ENCODE measurements around the gene PSAP.

DNA sequence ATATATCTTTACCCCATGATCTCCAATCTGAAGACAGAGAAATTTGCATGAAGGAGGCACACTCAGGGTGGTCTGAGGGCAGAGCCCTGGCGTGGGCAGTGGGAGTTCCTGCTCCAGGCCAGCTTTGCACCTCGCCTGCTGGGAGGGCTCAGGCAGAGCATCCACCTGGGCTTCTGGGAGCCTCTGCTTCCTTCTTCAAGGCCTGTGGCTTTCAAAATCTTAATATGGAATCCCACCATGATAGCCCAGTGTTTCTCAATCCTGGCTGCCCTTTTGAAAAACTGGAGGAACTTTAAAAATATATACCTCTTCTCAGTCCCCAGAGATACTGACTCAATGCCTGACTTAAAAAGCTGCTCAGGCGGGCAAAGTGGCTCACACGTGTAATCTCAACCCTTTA is 36.7 kb upstream of the PSAP start:
- TF ChIP-seq POLR2A (IDR thresholded peaks at IDR 0.05): no peak
- TF ChIP-seq, protein P1, sequence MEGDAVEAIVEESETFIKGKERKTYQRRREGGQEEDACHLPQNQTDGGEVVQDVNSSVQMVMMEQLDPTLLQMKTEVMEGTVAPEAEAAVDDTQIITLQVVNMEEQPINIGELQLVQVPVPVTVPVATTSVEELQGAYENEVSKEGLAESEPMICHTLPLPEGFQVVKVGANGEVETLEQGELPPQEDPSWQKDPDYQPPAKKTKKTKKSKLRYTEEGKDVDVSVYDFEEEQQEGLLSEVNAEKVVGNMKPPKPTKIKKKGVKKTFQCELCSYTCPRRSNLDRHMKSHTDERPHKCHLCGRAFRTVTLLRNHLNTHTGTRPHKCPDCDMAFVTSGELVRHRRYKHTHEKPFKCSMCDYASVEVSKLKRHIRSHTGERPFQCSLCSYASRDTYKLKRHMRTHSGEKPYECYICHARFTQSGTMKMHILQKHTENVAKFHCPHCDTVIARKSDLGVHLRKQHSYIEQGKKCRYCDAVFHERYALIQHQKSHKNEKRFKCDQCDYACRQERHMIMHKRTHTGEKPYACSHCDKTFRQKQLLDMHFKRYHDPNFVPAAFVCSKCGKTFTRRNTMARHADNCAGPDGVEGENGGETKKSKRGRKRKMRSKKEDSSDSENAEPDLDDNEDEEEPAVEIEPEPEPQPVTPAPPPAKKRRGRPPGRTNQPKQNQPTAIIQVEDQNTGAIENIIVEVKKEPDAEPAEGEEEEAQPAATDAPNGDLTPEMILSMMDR (IDR thresholded peaks at IDR 0.05): no peak
